H9 (cell line): ENCODE data around the gene RELA. TPM values are rescaled to one million over a fixed set of nuclear protein-coding genes. Genes with fewer than 3 reads are reported as not detected.
A peak's percentile ranks its signal among the peaks of the same experiment; 100 is the strongest.

Source experiments
- DNase-seq: peaks from one replicate; pipeline ENCODE4 v3.0.0-alpha.2; 2017
- H2AFZ ChIP-seq: one replicate; pipeline ENCODE4 v1.6.1; 2013; ENCODE audit warnings: mild to moderate bottlenecking, low read length, control low read depth, moderate library complexity
- H2AK5ac ChIP-seq: 2 replicates; pipeline ENCODE4 v1.6.1; 2013; ENCODE audit warnings: low read length, control low read depth, mixed read lengths; ENCODE audit not compliant: insufficient read length
- H2BK120ac ChIP-seq: one replicate; pipeline ENCODE4 v1.6.1; 2013; ENCODE audit warnings: low read depth, mild to moderate bottlenecking, low read length, control low read depth, inconsistent platforms; ENCODE audit not compliant: poor library complexity, severe bottlenecking
- H2BK12ac ChIP-seq: 2 replicates; pipeline ENCODE4 v1.6.1; 2013; ENCODE audit warnings: low read length, control low read depth, mixed read lengths, low read depth; ENCODE audit not compliant: insufficient read length
- H2BK15ac ChIP-seq: 2 replicates; pipeline ENCODE4 v1.6.1; 2013; ENCODE audit warnings: low read depth, low read length, control low read depth
- H2BK20ac ChIP-seq: one replicate; pipeline ENCODE4 v1.6.1; 2013; ENCODE audit warnings: low read depth, mild to moderate bottlenecking, low read length, control low read depth, inconsistent platforms; ENCODE audit not compliant: poor library complexity, severe bottlenecking
- H2BK5ac ChIP-seq: 2 replicates; pipeline ENCODE4 v1.6.1; 2013; ENCODE audit warnings: low read length, control low read depth, mixed read lengths; ENCODE audit not compliant: insufficient read length
- H3K14ac ChIP-seq: 2 replicates; pipeline ENCODE4 v1.6.1; 2013; ENCODE audit warnings: low read length, control low read depth; ENCODE audit not compliant: insufficient read depth
- H3K18ac ChIP-seq: 2 replicates; pipeline ENCODE4 v1.6.1; 2013; ENCODE audit warnings: low read depth, mild to moderate bottlenecking, mixed read lengths, low read length, control low read depth; ENCODE audit not compliant: insufficient read length
- H3K23ac ChIP-seq: 2 replicates; pipeline ENCODE4 v1.6.1; 2013; ENCODE audit warnings: low read length, control low read depth, mixed read lengths, low read depth; ENCODE audit not compliant: insufficient read length
- H3K23me2 ChIP-seq: 2 replicates; pipeline ENCODE4 v1.6.1; 2013; ENCODE audit warnings: low read depth, mild to moderate bottlenecking, mixed read lengths, low read length, control low read depth; ENCODE audit not compliant: insufficient read length, poor library complexity, severe bottlenecking
- H3K27ac ChIP-seq: 2 replicates; pipeline ENCODE4 v1.5.1; 2013; ENCODE audit warnings: low read length, control low read depth, mixed read lengths, low read depth; ENCODE audit not compliant: insufficient read length
- H3K27me3 ChIP-seq: 2 replicates; pipeline ENCODE4 v1.6.1; 2013; ENCODE audit warnings: low read length, control low read depth, inconsistent platforms; ENCODE audit not compliant: insufficient read depth
- H3K4ac ChIP-seq: 2 replicates; pipeline ENCODE4 v1.6.1; 2013; ENCODE audit warnings: low read depth, mild to moderate bottlenecking, control low read depth, inconsistent platforms, low read length, moderate library complexity
- H3K4me1 ChIP-seq: 2 replicates; pipeline ENCODE4 v1.6.1; 2013; ENCODE audit warnings: low read length, control low read depth, inconsistent platforms; ENCODE audit not compliant: insufficient read depth
- H3K4me2 ChIP-seq: 2 replicates; pipeline ENCODE4 v1.6.1; 2013; ENCODE audit warnings: low read length, control low read depth, mixed read lengths; ENCODE audit not compliant: insufficient read length, insufficient read depth
- H3K56ac ChIP-seq: 2 replicates; pipeline ENCODE4 v1.6.1; 2013; ENCODE audit warnings: low read depth, mild to moderate bottlenecking, mixed read lengths, low read length, control low read depth; ENCODE audit not compliant: insufficient read length
- H3K79me1 ChIP-seq: 2 replicates; pipeline ENCODE4 v1.6.1; 2013; ENCODE audit warnings: low read depth, mild to moderate bottlenecking, moderate library complexity, low read length, control low read depth, inconsistent platforms; ENCODE audit not compliant: insufficient read depth, poor library complexity, severe bottlenecking
- H3K79me2 ChIP-seq: 2 replicates; pipeline ENCODE4 v1.6.1; 2013; ENCODE audit warnings: low read length, control low read depth, inconsistent platforms; ENCODE audit not compliant: insufficient read depth
- H3K9ac ChIP-seq: 2 replicates; pipeline ENCODE4 v1.6.1; 2013; ENCODE audit warnings: low read length, control low read depth, mixed read lengths; ENCODE audit not compliant: insufficient read length; ENCODE audit errors: extremely low read depth
- H3K9me3 ChIP-seq: one replicate; pipeline ENCODE4 v1.6.1; 2013; ENCODE audit warnings: low read depth, low read length, inconsistent platforms; ENCODE audit not compliant: control insufficient read depth
- H3T11ph ChIP-seq: one replicate; pipeline ENCODE4 v1.6.1; 2013; ENCODE audit warnings: mild to moderate bottlenecking, low read length, control low read depth, inconsistent platforms
- H4K20me1 ChIP-seq: one replicate; pipeline ENCODE4 v1.6.1; 2013; ENCODE audit not compliant: control insufficient read depth, insufficient read length, insufficient read depth
- H4K5ac ChIP-seq: 2 replicates; pipeline ENCODE4 v1.6.1; 2013; ENCODE audit warnings: low read depth, mild to moderate bottlenecking, mixed read lengths, low read length, control low read depth; ENCODE audit not compliant: insufficient read length
- H4K8ac ChIP-seq: replicated peaks from 2 replicates; pipeline ENCODE4 v1.6.1; 2013; ENCODE audit warnings: low read length, control low read depth, mixed read lengths, low read depth; ENCODE audit not compliant: insufficient read length
- H4K91ac ChIP-seq: 2 replicates; pipeline ENCODE4 v1.6.1; 2013; ENCODE audit warnings: low read depth, mild to moderate bottlenecking, moderate library complexity, mixed read lengths, low read length, control low read depth; ENCODE audit not compliant: insufficient read length
- H3K27ac Mint-ChIP-seq, 3 experiments: 2 replicates in 2 of 3; 3 replicates in 1 of 3; pipeline ENCODE4 v1.8.0; 2020 to 2021; ENCODE audit warnings: mixed read lengths in 3 of 3, mild to moderate bottlenecking in 1 of 3, moderate library complexity in 1 of 3
- H3K27me3 Mint-ChIP-seq: 2 replicates; pipeline ENCODE4 v1.8.0; 2021; ENCODE audit warnings: low read depth, mild to moderate bottlenecking, moderate library complexity, mixed read lengths
- H3K36me3 Mint-ChIP-seq, 3 experiments: 2 replicates in 2 of 3; 3 replicates in 1 of 3; pipeline ENCODE4 v1.8.0; 2020 to 2021; ENCODE audit warnings: low read depth in 3 of 3, mixed read lengths in 3 of 3; ENCODE audit not compliant: insufficient read depth in 1 of 3
- H3K4me1 Mint-ChIP-seq, 2 experiments: 2 replicates each; pipeline ENCODE4 v1.8.0; 2020; ENCODE audit warnings: mixed read lengths in 2 of 2
- H3K4me3 Mint-ChIP-seq, 2 experiments: 2 replicates in 1 of 2; 3 replicates in 1 of 2; pipeline ENCODE4 v1.8.0; 2020 to 2021; ENCODE audit warnings: mild to moderate bottlenecking in 2 of 2, mixed read lengths in 2 of 2, moderate library complexity in 1 of 2
- H3K9me3 Mint-ChIP-seq, 2 experiments: 2 replicates in 1 of 2; 3 replicates in 1 of 2; pipeline ENCODE4 v1.8.0; 2020; ENCODE audit warnings: mild to moderate bottlenecking in 2 of 2, mixed read lengths in 2 of 2, moderate library complexity in 1 of 2
- WGBS: extraction: QIAGEN DNeasy Blood & Tissue Kit; methylation state at CpG from one replicate; pipeline ENCODE4 v1.1.7; 2013; ENCODE audit warnings: missing lambda C conversion rate, low lambda C conversion rate, mixed read lengths; ENCODE audit not compliant: insufficient read length; ENCODE audit errors: extremely low coverage; 5-methylcytosine and 5-hydroxymethylcytosine counted together
- total RNA-seq: library from RNA; stranded (reverse); gene quantifications from 2 replicates; pipeline ENCODE4 v1.2.1, GENCODE V29; 2021
- TF ChIP-seq, protein P1 (sequence below): fragments of 200-600 bp; sonication (generic); conservative IDR thresholded peaks from 3 replicates; pipeline ENCODE4 v1.8.0; 2021; ENCODE audit warnings: antibody characterized with exemption, mild to moderate bottlenecking

Gene RELA
- total RNA-seq, 1 experiment from 2014 or later, result 48.8 TPM

DNA sequence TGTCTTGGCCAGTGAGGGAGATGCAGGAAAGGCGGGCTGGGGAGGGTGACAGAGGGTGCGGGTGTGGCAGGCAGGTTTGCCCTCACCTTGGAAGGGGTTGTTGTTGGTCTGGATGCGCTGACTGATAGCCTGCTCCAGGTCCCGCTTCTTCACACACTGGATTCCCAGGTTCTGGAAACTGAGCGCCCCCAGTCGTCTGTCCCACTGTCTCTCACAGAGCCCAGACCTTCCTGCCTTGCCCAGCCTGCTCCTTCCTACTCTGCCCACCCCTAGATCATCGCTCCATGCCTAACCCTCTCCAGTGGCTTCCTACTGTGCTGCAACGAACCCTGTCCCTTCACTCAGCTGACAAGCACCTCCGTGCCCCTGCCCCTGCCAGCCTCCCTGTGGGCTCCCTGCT, 2.7 kb downstream of the RELA start:
- no peaks in the 10 kb centered on the region for H3K27me3 Mint-ChIP-seq
- Histone ChIP-seq H3K9ac (no peak overlapping the region), H3K4ac (no peak overlapping the region), H3K56ac (no peak overlapping the region), H3K4me1 (no peaks in the 10 kb centered on the region), H4K91ac (no peak overlapping the region), H2BK120ac (no peak overlapping the region), H3K14ac (no peak overlapping the region), H3K18ac (no peak overlapping the region), H3K27ac (no peak overlapping the region), H4K8ac (no peak overlapping the region), H3K23me2 (peaks cover 13% of the 10 kb centered on the region), H2BK15ac (no peak overlapping the region), H3K27me3 (no peaks in the 10 kb centered on the region), H2AK5ac (no peak overlapping the region), H2BK5ac (no peak overlapping the region), H3K4me2 (no peak overlapping the region), H2BK20ac (no peak overlapping the region), H3K23ac (no peak overlapping the region), H4K5ac (no peak overlapping the region), H3K79me1 (peaks cover 3% of the 10 kb centered on the region), H3K9me3 (no peaks in the 10 kb centered on the region), H3T11ph (no peak overlapping the region), H3K79me2 (no peaks in the 10 kb centered on the region), H4K20me1 (no peaks in the 10 kb centered on the region), H2BK12ac (no peak overlapping the region), H2AFZ (no peak overlapping the region)
- H3K4me1 Mint-ChIP-seq, result peaks cover 4 to 6% of the 10 kb centered on the region in 2 experiments
- no peaks in the 10 kb centered on the region for H3K9me3 Mint-ChIP-seq
- peaks cover 40 to 61% (median 60%) of the 10 kb centered on the region in 3 experiments; a peak in 6 of 7 replicates for H3K36me3 Mint-ChIP-seq
- no peak for DNase-seq
- TF ChIP-seq, protein P1, sequence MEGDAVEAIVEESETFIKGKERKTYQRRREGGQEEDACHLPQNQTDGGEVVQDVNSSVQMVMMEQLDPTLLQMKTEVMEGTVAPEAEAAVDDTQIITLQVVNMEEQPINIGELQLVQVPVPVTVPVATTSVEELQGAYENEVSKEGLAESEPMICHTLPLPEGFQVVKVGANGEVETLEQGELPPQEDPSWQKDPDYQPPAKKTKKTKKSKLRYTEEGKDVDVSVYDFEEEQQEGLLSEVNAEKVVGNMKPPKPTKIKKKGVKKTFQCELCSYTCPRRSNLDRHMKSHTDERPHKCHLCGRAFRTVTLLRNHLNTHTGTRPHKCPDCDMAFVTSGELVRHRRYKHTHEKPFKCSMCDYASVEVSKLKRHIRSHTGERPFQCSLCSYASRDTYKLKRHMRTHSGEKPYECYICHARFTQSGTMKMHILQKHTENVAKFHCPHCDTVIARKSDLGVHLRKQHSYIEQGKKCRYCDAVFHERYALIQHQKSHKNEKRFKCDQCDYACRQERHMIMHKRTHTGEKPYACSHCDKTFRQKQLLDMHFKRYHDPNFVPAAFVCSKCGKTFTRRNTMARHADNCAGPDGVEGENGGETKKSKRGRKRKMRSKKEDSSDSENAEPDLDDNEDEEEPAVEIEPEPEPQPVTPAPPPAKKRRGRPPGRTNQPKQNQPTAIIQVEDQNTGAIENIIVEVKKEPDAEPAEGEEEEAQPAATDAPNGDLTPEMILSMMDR, result no peak
- H3K4me3 Mint-ChIP-seq, result peak overlapping the region; percentile 4 to 46; a peak in 2 of 5 replicates
- no peak overlapping the region for H3K27ac Mint-ChIP-seq
- WGBS, result no CpG with 5 or more reads among the region's 9 CpGs
